ENCODE data around the gene CHST11.

DNA sequence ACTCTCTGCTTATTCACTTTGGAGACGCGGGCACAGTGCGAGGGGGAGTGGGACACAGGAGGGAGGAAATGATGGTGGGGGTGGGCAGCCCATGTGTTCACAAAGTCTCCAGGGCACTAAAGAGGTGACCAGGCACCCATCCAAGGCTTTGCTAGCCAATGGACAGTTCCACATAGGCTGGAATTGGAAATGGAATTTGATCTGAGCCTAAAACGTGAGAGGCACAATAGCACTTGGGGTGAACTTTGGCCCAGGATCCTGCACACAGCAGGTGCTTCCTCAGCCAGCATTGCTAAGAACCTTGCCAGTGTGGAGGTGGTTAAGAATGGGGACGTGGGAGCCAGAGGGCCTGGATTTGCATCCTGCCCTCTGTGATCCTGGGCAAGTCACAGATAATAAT lies 193.8 kb downstream of the CHST11 start:
- TF ChIP-seq, protein P1, sequence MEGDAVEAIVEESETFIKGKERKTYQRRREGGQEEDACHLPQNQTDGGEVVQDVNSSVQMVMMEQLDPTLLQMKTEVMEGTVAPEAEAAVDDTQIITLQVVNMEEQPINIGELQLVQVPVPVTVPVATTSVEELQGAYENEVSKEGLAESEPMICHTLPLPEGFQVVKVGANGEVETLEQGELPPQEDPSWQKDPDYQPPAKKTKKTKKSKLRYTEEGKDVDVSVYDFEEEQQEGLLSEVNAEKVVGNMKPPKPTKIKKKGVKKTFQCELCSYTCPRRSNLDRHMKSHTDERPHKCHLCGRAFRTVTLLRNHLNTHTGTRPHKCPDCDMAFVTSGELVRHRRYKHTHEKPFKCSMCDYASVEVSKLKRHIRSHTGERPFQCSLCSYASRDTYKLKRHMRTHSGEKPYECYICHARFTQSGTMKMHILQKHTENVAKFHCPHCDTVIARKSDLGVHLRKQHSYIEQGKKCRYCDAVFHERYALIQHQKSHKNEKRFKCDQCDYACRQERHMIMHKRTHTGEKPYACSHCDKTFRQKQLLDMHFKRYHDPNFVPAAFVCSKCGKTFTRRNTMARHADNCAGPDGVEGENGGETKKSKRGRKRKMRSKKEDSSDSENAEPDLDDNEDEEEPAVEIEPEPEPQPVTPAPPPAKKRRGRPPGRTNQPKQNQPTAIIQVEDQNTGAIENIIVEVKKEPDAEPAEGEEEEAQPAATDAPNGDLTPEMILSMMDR (tag by site-specific recombination; IDR thresholded peaks at IDR 0.05): no peak
- TF ChIP-seq MYNN (tag by site-specific recombination; IDR thresholded peaks at IDR 0.05; ENCODE audit: borderline replicate concordance): no peak
- TF ChIP-seq ZNF639 (tag by site-specific recombination; IDR thresholded peaks at IDR 0.05): no peak
- TF ChIP-seq GLIS2 (tag by site-specific recombination; IDR thresholded peaks at IDR 0.05): no peak
- TF ChIP-seq ZNF600 (tag by site-specific recombination; IDR thresholded peaks at IDR 0.05): no peak
- TF ChIP-seq YY1 (tag by site-specific recombination; IDR thresholded peaks at IDR 0.05): no peak
- no peak for TF ChIP-seq ZBTB21 (tag by site-specific recombination; IDR thresholded peaks at IDR 0.05)

Data from HEK293 (cell line).